ENCODE measurements around the gene NEDD4L.

- TF ChIP-seq POLR2A (IDR thresholded peaks at IDR 0.05; ENCODE audit: low read depth) (no peak), CTCF (IDR thresholded peaks at IDR 0.05) (no peak), POLR2AphosphoS5 (IDR thresholded peaks at IDR 0.05) (peak; percentile 24 to 43), EP300 (IDR thresholded peaks at IDR 0.05) (no peak)
Measured at GRCh38 chr18:58392324-58393000, 348.4 kb downstream of the NEDD4L start.

Measured in esophagus muscularis mucosa (tissue), 4 donors.